Measurements from ENCODE around the gene SP3. TPM values are rescaled to one million over a fixed set of nuclear protein-coding genes. Genes with fewer than 3 reads are reported as not detected.

The SP3 gene
- total RNA-seq: 53.2 and 73.6 TPM in 2 replicates
- 17.8 TPM for polyA plus RNA-seq (2012)

- peak; percentile 98 for DNase-seq (ENCODE audit: low read depth)
Measured at GRCh38 chr2:173965372-173966025, at the start of gene SP3. TSS of gene SP3 (minus strand) at chr2:173965373. CDS start at chr2:173965171, 202 bp downstream.

GRCh38 chr2:174014699-174015070 is 49.5 kb upstream of the SP3 start:
- peak; percentile 44 for DNase-seq (ENCODE audit: low read depth)

GRCh38 chr2:174014011-174014698 is 49.0 kb upstream of the SP3 start:
- DNase-seq (ENCODE audit: low read depth): no peak

- no peak for DNase-seq (ENCODE audit: low read depth)
Measured at GRCh38 chr2:174013315-174013751, 48.2 kb upstream of the SP3 start.

DNA sequence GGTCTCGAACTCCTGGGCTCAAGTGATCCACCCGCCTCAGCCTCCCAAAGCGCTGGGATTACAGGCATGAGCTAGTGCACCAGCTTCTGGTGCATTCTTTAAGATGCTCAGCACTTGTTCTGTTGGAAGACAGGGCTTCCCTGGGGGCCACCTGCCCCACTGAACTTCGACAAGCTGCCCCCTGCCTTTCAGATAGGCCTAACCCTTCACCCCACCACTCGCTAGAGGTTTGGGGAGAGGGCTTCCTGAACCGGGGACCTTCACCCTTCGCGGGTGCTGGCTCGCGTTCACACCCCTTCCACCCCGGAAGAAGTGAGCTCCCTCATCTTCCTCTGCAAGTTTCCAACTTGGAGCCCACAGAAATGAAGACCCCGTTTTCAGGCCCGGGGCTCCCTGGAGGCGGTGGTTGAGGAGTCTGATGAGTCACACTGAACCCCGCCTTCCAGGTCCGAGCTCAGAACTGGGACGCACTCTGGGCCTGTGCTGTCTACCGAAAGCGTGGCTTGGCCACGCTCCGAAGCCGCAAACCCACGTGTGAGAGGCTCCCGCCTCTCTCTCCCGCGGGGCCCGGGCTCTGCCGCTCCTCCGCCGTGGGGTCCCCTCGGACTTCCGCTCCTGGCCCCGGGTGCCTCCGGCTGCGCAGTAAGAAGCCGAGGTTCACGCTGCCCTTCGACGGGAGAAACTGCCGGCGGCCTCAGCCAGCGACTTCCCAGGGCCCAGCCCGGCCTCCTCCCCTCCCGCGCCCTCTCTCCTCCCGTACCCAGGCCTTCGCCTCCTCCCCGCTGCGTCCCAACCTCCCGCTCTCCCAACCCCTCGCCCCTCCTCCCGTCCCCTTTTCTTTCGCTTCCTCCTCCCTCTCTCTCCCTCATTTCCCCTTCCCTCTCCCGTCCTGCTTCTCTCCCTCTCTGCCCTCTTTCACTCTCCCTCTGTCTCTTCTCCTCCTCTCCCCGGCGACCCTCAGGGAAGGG is 47.5 kb upstream of the SP3 start:
- no peak for DNase-seq (ENCODE audit: low read depth)

- no peak for DNase-seq (ENCODE audit: low read depth)
Measured at GRCh38 chr2:174011796-174012195, 46.6 kb upstream of the SP3 start.

DNA sequence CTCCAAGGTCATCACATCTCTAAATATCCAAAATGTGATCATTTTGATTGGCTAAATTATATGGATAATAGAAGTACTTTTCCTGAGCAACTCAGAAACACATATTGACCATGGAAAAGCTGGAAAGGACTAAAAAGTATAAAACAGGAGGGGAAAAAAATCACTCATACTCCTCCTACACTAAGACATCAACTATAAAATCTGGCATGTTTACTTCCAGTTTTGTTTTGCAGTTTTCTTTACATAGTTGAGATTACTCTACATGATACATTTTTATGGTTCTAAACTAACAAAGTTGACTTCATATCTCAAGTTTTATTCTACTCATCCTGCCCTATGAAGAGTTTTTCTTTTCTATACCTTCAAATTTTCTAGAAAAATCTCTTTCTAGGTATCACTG is 46.0 kb upstream of the SP3 start:
- no peak for DNase-seq (ENCODE audit: low read depth)

DNA sequence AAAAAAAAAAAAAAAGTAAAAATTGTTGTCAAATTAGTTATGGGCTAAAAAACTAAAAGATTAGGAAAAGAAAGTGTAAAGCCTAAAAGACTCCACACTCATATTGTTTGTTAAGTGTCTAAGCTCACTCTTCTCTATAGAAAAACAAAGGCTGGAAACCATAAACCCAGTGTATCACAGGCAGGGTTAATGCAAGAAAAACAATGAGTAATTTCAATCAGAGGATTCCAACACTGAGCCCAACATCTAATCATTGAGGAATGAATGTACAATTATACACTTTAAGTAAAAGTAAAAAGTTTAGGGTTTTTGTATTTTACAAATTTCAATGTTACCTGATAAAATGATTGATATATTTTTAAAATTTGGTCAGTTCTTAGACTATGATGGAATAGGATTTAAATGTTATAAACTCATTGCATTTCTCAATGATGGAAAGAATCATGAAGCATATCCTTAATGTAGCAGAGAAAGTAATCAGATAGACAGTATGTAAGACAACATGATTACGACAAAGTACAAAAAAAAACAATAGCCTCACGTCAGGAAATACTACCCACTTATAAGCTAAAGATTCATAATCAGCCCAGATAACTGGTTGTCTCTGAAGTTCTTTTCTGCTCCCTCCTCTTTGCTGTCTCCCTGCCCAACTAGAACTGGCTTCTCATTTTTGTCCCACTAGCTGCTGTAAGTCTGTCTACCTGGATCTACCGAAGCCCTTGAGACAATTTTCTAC is 44.5 kb upstream of the SP3 start:
- DNase-seq (ENCODE audit: low read depth): no peak

GRCh38 chr2:174008720-174009119 is 43.5 kb upstream of the SP3 start:
- no peak for DNase-seq (ENCODE audit: low read depth)

GRCh38 chr2:174007010-174007409 is 41.8 kb upstream of the SP3 start:
- no peak for DNase-seq (ENCODE audit: low read depth)

- no peak for DNase-seq (ENCODE audit: low read depth)
Measured at GRCh38 chr2:174005801-174006419, 40.7 kb upstream of the SP3 start.

DNA sequence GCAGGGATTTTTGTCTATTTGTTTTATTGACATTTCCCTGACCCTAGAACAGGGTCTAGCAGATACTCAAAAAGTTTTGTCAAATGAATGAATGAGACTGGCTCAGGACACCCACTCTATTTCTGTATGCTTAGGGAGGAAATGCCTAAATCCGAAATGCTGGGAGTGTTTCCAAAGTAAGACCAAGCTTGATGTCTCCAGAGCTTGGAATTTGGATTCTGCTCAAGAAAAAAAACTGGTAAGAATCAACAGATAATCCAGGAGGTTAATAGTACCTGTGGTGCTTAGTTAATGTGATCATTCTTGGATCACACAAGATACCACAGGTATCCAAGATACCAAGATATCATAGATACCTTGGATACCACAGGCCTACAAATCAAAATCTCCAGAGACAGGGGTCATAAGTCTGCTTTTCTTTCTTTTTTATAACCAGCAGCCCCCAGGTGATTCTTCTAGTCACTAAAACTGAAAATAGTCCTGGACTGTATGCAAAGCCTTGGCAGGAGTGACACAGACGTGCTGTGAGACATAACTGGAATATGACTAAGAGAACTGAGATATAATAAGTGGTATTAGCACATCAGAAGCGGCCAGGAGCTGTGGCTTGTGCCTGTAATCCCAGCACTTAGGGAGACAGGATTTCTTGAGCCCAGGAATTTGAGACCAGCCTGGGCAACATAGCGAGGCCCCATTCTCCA is 39.9 kb upstream of the SP3 start:
- peak; percentile 85 for DNase-seq (ENCODE audit: low read depth)

DNA sequence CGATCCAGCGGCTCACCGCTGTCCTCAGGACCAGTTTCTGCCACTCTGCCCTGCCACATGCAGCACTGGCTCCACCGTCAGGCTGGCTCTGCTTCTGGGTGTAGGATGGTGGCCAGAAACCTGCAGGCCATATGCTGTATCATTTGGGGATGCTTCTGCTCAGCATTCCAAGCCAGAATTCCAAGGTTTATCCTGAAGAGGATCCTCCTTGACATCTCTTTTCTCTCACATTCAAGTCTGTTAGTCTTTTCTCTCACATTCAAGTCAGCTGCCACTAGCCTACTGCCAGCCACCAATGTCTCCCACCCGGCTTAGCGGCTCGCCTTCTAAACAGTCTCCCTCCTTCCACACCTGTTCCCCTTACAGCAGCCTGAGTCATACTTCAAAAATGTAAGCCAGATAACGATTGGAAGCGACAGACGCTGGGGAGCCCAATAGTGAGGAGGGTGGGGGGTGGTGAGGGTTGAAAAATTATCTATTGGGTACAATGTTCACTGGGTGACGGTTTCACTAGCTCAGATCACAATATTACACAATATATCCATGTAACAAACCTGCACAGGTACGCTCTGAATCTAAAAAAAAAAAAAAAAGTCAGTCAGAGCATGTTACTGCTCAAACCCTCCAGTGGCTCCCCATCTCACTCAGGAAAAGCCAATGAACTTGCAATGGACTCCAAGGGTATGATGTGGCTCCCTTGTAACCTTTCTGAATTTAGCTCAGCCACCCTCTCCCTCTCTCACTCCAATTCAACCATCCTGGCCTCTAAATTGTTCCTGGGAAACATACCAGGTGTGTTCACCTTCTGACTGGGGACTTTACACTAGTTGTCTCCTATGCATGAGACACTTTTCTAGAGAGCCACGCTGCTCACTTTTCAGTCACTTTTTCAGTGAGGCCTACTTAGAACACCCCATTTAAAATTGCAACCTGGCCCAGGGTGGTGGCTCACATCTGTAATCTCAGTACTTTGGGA is 38.8 kb upstream of the SP3 start:
- peak; percentile 46 for DNase-seq (ENCODE audit: low read depth)

- DNase-seq (ENCODE audit: low read depth): no peak
Measured at GRCh38 chr2:174002679-174003078, 37.5 kb upstream of the SP3 start.

DNA sequence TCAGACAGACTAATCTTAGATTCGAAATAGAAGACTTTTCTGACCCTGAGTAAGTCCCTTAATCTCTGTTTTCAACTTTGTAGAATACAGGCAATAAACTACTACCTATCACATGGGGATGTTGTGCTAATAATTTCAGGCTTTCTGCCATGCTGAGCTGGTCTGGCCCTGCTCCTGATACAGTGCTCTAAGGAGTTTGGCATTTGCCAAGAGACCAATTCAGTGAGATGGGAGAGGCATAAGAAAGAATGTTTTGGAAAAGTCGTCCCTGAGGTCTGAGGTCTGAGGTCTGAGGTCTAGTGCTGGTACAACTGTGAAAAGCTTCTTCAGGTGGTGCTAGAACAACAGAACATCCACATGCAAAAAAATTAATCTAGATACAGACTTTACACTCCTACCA is 35.9 kb upstream of the SP3 start:
- DNase-seq (ENCODE audit: low read depth): no peak

DNA sequence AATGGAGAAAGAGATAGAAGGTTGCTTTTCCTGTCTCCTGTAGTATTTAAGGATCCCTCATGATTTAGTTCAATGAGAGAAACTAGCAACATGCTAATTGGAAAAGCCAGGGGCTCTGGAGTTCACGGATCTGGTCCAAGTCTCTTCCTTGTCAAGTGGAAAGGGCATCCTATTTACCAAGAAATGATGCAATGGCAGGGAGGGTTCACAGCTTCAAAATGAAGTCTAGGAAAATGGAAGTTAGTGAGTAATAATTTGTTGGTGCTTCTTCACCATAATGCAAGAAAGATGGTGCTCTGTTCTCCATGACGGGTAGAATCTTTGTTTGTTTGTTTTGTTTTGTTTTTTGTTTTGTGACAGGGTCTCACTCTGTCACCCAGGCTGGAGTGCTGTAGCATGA is 34.6 kb upstream of the SP3 start:
- DNase-seq (ENCODE audit: low read depth): no peak

DNA sequence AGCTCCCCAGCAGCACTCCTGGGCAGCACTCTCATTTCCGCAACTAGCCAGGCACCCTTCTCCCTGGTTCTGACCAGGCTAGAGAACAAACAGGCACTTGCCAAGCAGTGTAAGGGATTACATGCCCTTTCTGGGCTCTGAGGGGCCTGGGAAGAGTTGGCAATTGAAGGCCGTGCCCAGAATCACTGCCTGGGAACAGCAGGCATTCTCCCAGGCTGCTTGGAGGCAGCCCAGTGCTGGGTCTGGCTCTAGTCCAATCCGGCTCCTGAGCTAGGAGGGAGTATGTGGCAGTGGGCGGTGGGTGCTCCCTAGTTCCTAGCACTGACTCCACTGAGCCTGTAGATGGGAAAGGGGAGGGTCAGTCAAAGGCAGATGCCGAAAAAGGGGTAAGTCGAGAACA is 34.1 kb upstream of the SP3 start:
- DNase-seq (ENCODE audit: low read depth): no peak

DNA sequence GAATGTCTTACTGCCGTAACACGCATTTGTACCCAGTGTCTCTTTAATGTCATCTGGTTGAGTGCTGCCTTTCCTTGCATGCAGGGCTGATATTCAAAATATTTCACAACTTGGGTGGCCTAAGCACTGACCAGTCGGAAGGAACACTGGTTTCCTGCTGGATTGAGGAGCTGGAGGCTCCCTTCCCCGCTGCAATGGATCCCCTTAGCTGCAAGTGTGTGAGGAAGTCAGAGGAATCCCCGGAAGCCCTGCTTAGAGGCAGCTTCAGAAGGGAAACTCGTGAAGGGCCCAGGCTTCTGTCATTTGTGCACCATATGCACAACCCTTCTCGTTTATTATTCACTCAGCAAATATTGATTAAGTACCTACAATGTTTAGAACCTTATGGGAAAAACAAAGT is 33.2 kb upstream of the SP3 start:
- no peak for DNase-seq (ENCODE audit: low read depth)

GRCh38 chr2:173997753-173998152 is 32.6 kb upstream of the SP3 start:
- no peak for DNase-seq (ENCODE audit: low read depth)

Measured in myocyte (in vitro differentiated cells).